ENCODE results near the gene TSHZ1.
"Not testable (repeated sequence)": the region's sequence is repeated elsewhere in the genome, so short reads cannot be mapped to it uniquely, and the experiment has no call there.

The TSHZ1 gene

GRCh38 chr18:75297731-75298130 lies 87.1 kb downstream of the TSHZ1 start:
- DNase-seq (ENCODE audit: low read depth in 4 of 4, low spot score in 1 of 4) = no peak

DNA sequence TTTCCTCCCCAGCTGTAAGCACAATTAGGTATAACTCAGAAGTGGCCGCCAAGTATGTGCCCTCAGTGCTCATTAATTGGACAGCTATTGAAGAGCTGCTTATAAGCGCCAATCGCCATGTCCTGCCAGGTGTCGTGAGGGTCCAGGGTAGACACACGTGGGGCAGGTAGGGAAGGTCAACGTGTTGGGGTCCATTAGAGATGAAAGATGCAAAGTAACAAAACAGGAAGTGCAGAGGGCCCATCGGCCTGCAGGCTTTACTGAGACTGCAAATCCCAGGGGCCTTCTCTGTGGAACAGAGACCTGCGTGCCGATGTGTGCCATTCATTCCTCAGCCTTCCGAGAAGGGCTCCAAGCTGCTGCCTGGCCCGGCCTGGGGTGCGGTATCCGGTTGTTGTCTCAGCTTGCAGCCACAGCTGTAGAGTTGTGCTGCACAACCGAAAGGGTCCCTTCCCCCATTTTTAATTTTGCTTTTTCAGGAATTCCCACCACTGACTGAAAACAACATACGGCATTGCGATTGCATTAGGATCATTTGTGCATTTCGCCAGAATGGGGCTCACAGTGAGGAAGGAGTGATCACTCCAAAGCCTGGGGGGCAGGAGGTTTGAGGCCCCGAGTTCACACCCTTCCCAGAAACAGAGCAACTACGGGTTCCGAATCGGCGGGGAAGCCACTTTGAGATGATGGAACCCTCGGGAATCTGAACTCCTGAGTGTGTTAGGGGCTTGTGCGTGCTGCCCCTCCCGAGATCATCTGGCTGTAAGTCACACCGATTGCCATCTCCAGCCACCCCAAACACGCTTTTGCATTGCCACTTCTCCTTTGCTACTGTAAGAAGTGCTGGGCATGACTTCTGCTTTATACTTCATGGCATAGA lies 94.3 kb downstream of the TSHZ1 start:
- no peak for DNase-seq (ENCODE audit: low read depth in 4 of 4, low spot score in 1 of 4)

DNA sequence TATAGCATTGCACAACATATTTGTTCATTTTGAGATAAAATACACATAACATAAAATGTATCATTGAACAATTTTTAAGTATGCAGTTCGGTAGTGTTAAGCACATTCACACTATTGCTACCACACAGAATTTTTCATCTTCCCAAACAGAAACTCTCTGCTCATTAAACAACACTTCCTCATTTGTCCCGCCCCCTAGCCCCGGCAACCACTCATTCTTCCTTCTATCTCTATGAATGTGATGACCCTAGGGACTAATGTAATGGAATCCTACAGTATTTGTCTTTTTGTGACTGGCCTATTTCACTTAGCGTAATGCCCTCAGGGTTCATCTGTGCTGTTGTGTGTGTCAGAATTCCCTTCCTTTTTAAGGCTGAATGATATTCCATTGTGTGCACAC lies 95.4 kb downstream of the TSHZ1 start:
- DNase-seq (ENCODE audit: low read depth in 4 of 4, low spot score in 1 of 4) = no peak

DNA sequence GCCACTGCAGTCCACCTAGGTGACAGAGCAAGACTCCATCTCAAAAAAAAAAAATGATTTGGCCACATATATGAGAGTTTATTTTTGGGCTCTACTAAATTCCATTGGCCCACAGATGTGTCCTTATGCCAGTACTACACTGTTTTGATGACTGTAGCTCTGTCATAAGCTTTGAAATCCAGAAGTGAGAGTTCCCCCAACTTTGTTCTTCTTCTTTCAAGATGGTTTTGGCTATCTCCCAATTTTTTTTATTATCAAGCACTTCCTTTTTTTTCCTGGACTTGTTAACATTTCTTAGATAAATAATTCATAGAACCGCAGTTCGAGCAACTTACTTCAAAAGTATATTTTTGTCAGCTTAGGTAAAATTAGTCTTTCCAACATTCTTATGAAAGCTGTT lies 96.9 kb downstream of the TSHZ1 start:
- DNase-seq (ENCODE audit: low read depth in 4 of 4, low spot score in 1 of 4) = no peak

DNA sequence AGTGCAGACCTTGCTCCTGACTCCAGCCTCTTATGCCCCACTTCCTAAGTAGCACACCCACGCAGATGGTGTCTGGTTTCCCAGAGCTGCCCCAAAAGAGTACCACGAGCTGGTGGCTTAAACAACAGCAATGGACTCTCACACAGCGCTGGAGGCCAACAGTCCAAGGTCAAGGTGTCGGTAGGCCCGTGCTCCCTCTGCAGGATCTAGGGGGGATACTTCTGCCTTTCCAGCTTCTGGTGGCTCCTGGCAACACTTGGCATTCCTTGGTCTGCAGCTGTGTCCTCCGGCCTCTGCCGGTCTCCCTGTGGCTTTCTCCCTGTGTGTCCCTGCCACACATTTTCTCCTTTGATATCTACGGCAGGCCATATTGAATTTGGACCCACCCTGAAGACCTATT lies 99.0 kb downstream of the TSHZ1 start:
- no peak for DNase-seq (ENCODE audit: low read depth in 4 of 4, low spot score in 1 of 4)

- DNase-seq (ENCODE audit: low read depth in 4 of 4, low spot score in 1 of 4) = no peak
These were observed 103.5 kb downstream of the TSHZ1 start for GRCh38 chr18:75314117-75314516.

GRCh38 chr18:75314606-75315005 lies 104.0 kb downstream of the TSHZ1 start:
- no peak for DNase-seq (ENCODE audit: low read depth in 4 of 4, low spot score in 1 of 4)

GRCh38 chr18:75316223-75316622 lies 105.6 kb downstream of the TSHZ1 start:
- no peak for DNase-seq (ENCODE audit: low read depth in 4 of 4, low spot score in 1 of 4)

- DNase-seq (ENCODE audit: low read depth in 4 of 4, low spot score in 1 of 4) = no peak
These were observed 106.2 kb downstream of the TSHZ1 start for GRCh38 chr18:75316826-75317225.

DNA sequence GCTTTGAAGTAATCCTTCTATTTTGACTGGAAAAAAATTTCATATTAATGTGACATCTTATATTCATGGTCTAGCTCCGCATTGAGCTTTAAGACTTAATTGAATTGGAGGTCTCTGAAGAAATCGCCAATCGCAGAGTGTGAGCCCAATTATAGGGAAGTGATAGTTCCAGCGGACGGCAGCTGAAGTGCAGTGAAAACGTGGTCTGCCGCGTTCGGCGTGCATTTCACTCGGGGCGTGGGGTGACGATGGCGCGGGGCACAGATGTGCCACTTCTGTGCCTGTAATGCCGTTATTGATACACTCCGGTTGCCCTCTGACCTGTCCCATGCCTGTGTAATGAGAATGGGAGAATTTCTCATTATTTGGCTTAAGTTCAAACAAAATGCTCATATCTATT lies 106.7 kb downstream of the TSHZ1 start:
- no peak for DNase-seq (ENCODE audit: low read depth in 4 of 4, low spot score in 1 of 4)

- no peak for DNase-seq (ENCODE audit: low read depth in 4 of 4, low spot score in 1 of 4)
These were observed 107.1 kb downstream of the TSHZ1 start for GRCh38 chr18:75317703-75318102.

DNA sequence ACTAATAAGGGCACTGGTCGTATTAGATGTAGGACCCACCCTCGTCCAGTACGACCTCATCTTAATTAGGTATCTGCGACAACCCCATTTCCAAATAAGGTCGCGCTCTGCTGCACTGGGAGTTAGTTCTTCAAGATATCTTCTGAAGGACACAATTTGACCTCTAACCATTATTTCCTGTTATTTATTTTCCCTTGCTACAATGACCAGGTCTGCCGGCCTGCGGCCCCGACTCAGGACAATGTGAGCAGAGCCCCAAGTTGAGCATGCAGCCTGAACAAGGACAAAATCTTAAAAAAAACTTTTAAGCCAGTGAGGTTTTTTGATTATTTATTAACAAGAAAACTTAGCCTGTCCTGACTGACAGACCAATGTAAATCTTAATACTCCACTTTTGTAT lies 109.3 kb downstream of the TSHZ1 start:
- DNase-seq (ENCODE audit: low read depth in 4 of 4, low spot score in 1 of 4) = no peak

DNA sequence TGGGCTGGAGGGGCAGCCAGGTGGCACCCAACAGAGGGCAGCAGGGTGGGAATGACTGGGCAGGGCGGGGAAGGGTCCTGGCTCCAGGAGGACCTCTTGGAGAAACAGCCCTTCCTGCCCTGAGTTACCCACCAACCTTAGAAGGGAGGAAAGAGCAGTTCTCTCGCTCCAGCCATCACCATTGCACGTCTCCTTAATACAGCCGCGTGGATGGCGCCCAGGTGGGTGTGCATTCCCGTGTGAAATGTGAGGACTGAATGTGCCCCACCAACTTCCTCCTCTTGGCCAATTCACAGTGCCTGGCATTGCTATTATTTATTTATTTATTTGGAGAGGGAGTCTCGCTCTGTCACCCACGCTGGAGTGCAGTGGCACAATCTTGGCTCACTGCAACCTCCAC lies 109.9 kb downstream of the TSHZ1 start:
- DNase-seq (ENCODE audit: low read depth in 4 of 4, low spot score in 1 of 4) = no peak

GRCh38 chr18:75321431-75321830 lies 110.8 kb downstream of the TSHZ1 start:
- no peak for DNase-seq (ENCODE audit: low read depth in 4 of 4, low spot score in 1 of 4)

GRCh38 chr18:75322206-75322605 lies 111.6 kb downstream of the TSHZ1 start:
- DNase-seq (ENCODE audit: low read depth in 4 of 4, low spot score in 1 of 4) = no peak

- no peak for DNase-seq (ENCODE audit: low read depth in 4 of 4, low spot score in 1 of 4)
These were observed 113.4 kb downstream of the TSHZ1 start for GRCh38 chr18:75323821-75324585.

DNA sequence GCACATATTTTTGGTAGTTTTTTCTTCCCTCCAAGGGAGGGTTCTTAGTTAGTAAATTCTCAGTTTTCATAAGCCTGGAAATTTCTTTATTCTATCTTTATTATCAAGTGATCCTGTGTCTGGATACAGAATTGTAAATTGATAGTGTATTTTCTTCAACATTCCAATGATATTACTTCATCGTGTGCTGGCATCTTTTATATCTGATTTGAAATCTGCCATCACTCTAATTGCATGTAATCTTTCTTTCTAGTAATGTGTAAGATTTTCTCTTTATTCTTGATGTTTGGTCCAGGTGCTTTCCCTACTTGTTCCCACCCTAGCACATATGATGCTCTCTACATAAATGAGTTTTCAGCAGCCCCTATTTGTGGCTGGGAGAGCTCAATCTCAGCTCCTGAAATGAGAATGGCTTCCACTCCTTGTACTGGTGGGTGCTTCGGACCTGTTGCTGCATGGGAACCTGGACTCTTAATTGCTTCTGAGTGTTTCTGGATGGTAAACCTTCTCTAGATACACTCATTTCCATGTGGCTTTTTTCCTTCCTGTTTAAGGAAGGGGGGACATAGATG lies 114.2 kb downstream of the TSHZ1 start:
- no peak for DNase-seq (ENCODE audit: low read depth in 4 of 4, low spot score in 1 of 4)

DNA sequence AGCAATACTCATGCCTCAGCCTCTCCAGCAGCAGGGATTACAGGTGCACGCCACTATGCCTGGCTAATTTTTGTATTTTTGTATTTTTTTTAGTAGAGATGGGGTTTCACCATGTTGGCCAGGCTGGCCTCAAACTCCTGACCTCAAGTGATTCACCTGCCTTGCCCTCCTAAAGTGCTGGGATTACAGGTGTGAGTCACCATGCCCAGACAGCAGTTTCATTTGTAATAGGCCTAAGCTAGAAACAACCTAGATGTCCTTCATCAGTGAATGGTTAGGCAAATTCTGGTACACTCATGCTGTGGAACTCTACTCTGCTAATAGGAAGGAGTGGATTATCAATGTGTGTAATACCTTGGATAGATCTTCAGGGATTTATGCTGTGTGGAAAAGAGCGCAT lies 119.2 kb downstream of the TSHZ1 start:
- not testable (repeated sequence) for DNase-seq (ENCODE audit: low read depth in 4 of 4, low spot score in 1 of 4)

DNA sequence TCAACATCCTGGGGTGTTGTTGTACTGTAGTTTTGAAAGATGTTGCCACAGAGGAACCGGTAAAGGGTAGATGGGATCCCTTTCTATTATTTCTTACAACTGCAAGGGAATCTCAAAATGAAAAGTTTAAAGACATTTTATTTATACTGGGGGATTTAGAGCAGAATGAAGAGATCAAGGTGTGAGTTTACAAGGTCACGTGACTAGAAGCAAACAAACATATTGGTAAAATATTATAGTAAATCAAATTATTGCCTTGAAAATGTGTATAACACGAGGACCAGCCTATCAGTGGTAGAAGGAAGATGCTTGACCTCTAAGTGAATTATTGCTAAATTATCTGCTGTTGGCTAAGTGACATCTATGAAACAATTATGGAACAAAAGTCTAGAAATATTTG lies 119.7 kb downstream of the TSHZ1 start:
- DNase-seq (ENCODE audit: low read depth in 4 of 4, low spot score in 1 of 4) = no peak

DNA sequence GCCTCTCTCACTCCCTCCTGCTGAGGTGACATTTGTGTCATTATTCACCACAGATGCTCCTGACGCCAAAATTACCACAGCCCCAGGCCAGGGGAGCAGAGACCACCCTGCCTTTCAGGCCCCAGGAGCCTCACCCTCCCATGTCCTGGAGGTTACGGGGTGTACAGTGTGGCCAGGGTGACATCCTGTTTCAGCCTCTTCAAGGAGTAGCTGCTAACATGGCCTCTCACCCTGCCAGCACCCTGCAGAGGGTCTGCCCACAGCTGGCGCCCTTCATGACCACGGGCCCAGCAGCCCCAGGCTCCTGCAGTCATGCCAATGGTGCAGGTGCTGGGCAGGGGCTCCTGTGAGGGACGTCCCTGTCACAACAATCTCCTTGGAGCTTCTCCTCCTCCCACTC lies 124.3 kb downstream of the TSHZ1 start:
- no peak for DNase-seq (ENCODE audit: low read depth in 4 of 4, low spot score in 1 of 4)

DNA sequence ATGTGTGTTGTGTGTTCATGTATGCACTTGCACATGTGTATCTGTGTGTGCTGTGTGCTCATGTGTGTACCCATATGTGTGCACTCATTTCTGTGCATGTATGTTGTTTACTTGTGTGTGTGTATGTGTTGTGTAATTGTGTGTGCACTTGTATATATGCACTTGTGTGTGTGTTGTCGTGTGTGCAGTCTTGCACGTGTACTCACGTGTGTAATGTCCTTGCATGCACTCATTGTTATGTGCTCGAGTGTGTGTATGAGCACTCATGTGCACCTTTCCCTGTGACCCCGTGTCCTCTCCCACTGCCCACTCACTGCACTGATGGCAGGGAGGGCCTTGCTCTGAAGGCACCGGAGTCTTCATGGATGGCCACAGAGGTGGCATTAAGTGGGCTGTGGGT lies 124.9 kb downstream of the TSHZ1 start:
- no peak for DNase-seq (ENCODE audit: low read depth in 4 of 4, low spot score in 1 of 4)

GRCh38 chr18:75336767-75337166 lies 126.2 kb downstream of the TSHZ1 start:
- no peak for DNase-seq (ENCODE audit: low read depth in 4 of 4, low spot score in 1 of 4)
